ENCODE measurements around the gene RHOV. TPM values are rescaled to one million over a fixed set of nuclear protein-coding genes. Genes with fewer than 3 reads are reported as not detected.

RHOV gene
- total RNA-seq, 2 donors from 2014 or later, result not detected

DNA sequence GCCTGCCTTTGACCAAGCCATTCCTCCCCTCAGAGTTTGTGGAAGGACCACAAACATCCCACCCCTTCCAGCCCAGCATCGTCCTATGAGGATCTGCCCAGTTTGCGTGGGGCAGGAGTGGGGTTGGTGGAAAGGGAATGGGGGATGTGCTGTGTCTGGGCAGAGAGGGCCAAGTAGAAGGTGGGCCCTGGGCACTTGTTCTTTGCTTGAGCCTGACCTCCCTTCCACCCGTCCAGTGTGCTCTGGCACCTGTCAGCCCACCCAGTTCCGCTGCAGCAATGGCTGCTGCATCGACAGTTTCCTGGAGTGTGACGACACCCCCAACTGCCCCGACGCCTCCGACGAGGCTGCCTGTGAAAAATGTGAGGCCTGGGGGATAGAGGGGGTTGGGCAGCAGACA lies 19.9 kb downstream of the RHOV start:
- no peak for ATAC-seq (ENCODE audit: insufficient number of reproducible peaks, low FRiP score, low read depth)
- TF ChIP-seq, protein P1, sequence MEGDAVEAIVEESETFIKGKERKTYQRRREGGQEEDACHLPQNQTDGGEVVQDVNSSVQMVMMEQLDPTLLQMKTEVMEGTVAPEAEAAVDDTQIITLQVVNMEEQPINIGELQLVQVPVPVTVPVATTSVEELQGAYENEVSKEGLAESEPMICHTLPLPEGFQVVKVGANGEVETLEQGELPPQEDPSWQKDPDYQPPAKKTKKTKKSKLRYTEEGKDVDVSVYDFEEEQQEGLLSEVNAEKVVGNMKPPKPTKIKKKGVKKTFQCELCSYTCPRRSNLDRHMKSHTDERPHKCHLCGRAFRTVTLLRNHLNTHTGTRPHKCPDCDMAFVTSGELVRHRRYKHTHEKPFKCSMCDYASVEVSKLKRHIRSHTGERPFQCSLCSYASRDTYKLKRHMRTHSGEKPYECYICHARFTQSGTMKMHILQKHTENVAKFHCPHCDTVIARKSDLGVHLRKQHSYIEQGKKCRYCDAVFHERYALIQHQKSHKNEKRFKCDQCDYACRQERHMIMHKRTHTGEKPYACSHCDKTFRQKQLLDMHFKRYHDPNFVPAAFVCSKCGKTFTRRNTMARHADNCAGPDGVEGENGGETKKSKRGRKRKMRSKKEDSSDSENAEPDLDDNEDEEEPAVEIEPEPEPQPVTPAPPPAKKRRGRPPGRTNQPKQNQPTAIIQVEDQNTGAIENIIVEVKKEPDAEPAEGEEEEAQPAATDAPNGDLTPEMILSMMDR (IDR thresholded peaks at IDR 0.05), result no peak
- Histone ChIP-seq H3K4me3 (no peak overlapping the region), H3K27ac (no peak overlapping the region), H3K27me3 (replicated peaks; ENCODE audit: insufficient read depth) (no peaks in the 10 kb centered on the region), H3K9me3 (no peaks in the 10 kb centered on the region), H3K4me1 (ENCODE audit: control insufficient read depth in 1 of 2, low read depth in 2 of 2) (no peaks in the 10 kb centered on the region), H3K36me3 (no peaks in the 10 kb centered on the region)
- no peak for DNase-seq (ENCODE audit: low spot score)

DNA sequence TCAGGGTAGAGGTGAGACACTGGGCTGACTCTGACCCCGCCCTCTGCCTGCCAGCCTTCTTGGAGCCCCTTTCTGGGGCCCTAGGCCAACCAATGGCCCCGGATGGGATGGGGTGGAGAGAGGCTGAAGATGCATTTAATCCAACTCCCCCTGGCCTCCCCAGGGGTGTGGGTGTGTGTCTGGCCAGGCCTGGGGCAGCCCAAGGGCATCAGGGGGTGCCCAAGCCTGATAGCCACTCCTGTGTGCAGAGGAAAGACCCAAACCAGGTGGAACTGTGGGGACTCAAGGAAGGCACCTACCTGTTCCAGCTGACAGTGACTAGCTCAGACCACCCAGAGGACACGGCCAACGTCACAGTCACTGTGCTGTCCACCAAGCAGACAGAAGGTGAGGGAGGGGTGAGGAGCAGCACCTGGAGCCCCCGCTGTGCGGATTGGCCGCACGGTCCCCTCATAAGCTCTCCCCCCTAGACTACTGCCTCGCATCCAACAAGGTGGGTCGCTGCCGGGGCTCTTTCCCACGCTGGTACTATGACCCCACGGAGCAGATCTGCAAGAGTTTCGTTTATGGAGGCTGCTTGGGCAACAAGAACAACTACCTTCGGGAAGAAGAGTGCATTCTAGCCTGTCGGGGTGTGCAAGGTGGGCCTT lies 20.7 kb downstream of the RHOV start:
- no peak overlapping the region for H3K27ac ChIP-seq
- H3K4me3 ChIP-seq, result no peak overlapping the region
- no peaks in the 10 kb centered on the region for H3K27me3 ChIP-seq (replicated peaks; ENCODE audit: insufficient read depth)
- H3K4me1 ChIP-seq (ENCODE audit: control insufficient read depth in 1 of 2, low read depth in 2 of 2), result no peaks in the 10 kb centered on the region
- TF ChIP-seq, protein P1 (IDR thresholded peaks at IDR 0.05), result no peak
- DNase-seq (ENCODE audit: low spot score) (no peak), ATAC-seq (ENCODE audit: insufficient number of reproducible peaks, low FRiP score, low read depth) (no peak)
- no peaks in the 10 kb centered on the region for H3K9me3 ChIP-seq
- no peaks in the 10 kb centered on the region for H3K36me3 ChIP-seq

DNA sequence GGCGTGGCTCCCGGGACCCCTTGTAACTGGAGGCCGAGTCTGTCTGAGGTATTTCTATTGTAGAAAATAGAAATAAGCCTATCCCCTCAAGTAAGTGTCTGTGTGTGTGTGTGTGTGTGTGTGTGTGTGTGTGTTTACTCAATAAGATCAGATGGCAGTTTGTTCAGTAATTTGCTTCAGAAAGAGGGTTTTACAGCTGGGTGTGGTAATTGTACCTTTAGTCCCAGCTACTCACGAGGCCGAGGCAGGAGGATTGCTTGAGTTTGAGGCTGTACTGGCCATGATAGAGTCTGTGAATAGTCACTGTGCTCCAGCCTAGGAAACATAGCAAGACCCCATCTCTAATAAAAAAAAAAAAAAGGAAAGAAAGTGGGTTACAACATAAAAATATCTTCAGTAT lies 21.5 kb downstream of the RHOV start:
- no peak overlapping the region for H3K27ac ChIP-seq
- no peaks in the 10 kb centered on the region for H3K4me1 ChIP-seq (ENCODE audit: control insufficient read depth in 1 of 2, low read depth in 2 of 2)
- ATAC-seq (ENCODE audit: insufficient number of reproducible peaks, low FRiP score, low read depth) (no peak), DNase-seq (ENCODE audit: low spot score) (no peak)
- no peak overlapping the region for H3K4me3 ChIP-seq
- H3K27me3 ChIP-seq (replicated peaks; ENCODE audit: insufficient read depth), result no peaks in the 10 kb centered on the region
- H3K36me3 ChIP-seq, result no peaks in the 10 kb centered on the region
- TF ChIP-seq, protein P1 (IDR thresholded peaks at IDR 0.05), result no peak
- H3K9me3 ChIP-seq, result no peaks in the 10 kb centered on the region

DNA sequence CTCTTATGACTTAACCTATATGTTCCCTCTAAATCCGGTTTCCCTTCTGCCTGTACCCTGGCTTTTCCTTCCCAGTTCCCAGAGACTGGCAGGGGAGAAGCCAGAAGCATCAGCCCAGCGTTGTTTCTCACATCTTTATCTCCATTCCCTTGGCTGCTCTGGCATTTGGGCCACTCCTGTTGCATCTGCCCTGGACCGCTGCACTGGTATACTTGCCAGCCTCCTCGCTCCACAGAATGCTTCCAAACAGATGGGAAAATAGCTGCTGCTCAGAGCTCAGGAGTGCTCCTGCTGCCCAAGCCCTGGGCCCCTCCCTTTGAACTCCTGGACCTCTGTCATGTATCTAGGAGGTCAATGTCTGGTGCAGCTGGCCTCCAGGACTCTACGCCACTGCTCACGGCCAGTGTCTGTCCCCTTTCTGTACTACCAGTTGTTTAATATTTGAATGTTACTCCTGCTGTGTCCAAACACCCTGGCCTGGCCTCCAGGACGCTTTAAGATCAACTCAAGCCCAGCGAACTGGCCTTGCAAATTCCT lies 23.4 kb downstream of the RHOV start:
- Histone ChIP-seq H3K36me3 (no peaks in the 10 kb centered on the region), H3K27ac (no peak overlapping the region), H3K27me3 (replicated peaks; ENCODE audit: insufficient read depth) (peaks cover 2% of the 10 kb centered on the region), H3K9me3 (no peaks in the 10 kb centered on the region), H3K4me3 (no peak overlapping the region), H3K4me1 (ENCODE audit: control insufficient read depth in 1 of 2, low read depth in 2 of 2) (no peaks in the 10 kb centered on the region)
- ATAC-seq (ENCODE audit: insufficient number of reproducible peaks, low FRiP score, low read depth) (no peak), DNase-seq (ENCODE audit: low spot score) (no peak)
- TF ChIP-seq, protein P1 (IDR thresholded peaks at IDR 0.05), result no peak

DNA sequence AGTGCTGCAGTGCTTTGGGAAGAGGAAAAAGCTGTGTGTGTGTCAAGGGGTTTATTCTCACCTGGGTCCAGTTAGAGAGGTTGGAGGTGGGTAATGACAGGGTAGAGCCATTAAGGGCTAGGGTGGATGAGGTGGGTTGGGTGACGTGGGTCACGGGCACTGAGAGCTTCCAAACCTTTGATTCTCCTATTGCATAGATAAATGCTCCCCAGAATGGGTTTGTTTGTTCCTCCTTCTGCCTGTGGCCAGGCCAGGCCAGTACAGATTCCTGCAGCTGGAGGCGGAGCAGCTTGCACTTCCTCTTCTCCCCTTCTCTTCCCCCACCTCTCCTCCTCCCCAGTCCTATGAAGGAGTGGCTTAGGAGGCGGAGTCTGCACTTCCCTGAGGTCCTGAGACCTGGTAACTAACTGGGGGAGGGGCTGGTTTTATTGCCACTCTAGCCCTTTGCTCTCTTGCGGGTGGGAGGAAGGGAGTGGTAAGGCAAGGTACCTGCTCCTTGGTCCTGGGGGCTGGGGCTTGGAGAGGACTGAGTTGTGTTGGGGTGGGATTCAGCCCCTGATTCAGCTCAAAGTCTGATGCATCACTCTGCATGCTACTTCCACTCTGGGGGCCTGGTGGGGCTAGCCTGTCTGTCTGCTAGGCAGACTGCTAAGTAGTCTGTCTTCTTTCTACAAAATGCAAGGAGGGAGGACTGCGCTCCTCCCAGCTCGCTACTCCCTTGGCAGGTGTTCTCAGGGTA lies 26.6 kb downstream of the RHOV start:
- Histone ChIP-seq H3K9me3 (no peaks in the 10 kb centered on the region), H3K4me3 (no peak overlapping the region), H3K36me3 (no peaks in the 10 kb centered on the region), H3K27ac (no peak overlapping the region), H3K27me3 (replicated peaks; ENCODE audit: insufficient read depth) (peaks cover 5% of the 10 kb centered on the region), H3K4me1 (ENCODE audit: control insufficient read depth in 1 of 2, low read depth in 2 of 2) (peaks cover 14 to 23% of the 10 kb centered on the region in 2 donors)
- TF ChIP-seq, protein P1 (IDR thresholded peaks at IDR 0.05), result no peak
- no peak for ATAC-seq (ENCODE audit: insufficient number of reproducible peaks, low FRiP score, low read depth)
- no peak for DNase-seq (ENCODE audit: low spot score)

Measured in thoracic aorta (tissue), 2 donors.